ENCODE measurements around the gene SMNDC1.

GRCh38 chr10:110350812-110351211 lies 46.1 kb upstream of the SMNDC1 start:
- TF ChIP-seq CTCF (conservative IDR thresholded peaks at IDR 0.05) (no peak), EZH2 (IDR thresholded peaks at IDR 0.05; ENCODE audit: low read depth) (no peak)

Data from PC-9 (cell line).